Measurements from ENCODE around the gene INAFM1.
A peak's percentile ranks its signal among the peaks of the same experiment; 100 is the strongest.
"Not testable (repeated sequence)": the region's sequence is repeated elsewhere in the genome, so short reads cannot be mapped to it uniquely, and the experiment has no call there.

The INAFM1 gene

DNA sequence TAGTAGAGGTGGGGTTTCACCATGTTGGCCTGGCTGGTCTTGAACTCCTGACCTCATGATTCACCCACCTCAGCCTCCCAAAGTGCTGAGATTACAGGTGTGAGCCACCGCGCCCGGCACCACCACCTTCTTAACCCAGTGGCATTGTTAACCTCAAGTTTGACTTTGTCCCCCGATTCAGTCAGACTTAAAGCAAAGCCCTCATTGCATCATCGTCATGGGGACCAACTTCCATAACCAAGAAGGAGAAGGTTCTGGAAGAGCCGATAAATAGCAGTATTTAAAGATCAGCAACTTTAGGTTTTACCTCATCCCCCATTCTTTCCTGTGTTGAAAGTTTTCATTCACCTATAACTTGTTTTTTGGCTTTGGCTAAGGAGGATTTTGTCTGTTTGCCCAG, 6.7 kb upstream of the INAFM1 start:
- DNase-seq = no peak

GRCh38 chr19:47269596-47269995, 5.1 kb upstream of the INAFM1 start:
- no peak for DNase-seq

DNA sequence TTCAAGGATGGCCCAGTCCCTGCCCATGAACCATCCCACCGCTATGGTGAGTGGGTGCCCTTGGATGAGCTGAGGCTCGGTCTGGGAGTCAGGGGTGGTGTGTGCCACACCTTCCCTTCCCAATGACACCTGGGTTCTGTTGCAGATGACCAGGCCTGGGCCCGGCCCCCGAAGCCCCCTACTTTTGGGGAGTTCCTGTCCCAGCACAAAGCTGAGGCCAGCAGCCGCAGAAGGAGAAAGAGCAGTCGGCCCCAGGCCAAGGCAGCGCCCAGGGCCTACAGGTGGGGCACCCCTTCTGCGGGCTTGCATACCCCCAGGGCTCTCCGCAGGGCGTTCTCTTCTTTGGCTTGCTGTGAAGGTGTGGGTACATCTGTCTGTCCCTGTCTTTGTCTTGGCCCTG, 4.3 kb upstream of the INAFM1 start:
- DNase-seq = no peak

- DNase-seq = no peak
These were observed 2.7 kb upstream of the INAFM1 start for GRCh38 chr19:47271949-47272348.

DNA sequence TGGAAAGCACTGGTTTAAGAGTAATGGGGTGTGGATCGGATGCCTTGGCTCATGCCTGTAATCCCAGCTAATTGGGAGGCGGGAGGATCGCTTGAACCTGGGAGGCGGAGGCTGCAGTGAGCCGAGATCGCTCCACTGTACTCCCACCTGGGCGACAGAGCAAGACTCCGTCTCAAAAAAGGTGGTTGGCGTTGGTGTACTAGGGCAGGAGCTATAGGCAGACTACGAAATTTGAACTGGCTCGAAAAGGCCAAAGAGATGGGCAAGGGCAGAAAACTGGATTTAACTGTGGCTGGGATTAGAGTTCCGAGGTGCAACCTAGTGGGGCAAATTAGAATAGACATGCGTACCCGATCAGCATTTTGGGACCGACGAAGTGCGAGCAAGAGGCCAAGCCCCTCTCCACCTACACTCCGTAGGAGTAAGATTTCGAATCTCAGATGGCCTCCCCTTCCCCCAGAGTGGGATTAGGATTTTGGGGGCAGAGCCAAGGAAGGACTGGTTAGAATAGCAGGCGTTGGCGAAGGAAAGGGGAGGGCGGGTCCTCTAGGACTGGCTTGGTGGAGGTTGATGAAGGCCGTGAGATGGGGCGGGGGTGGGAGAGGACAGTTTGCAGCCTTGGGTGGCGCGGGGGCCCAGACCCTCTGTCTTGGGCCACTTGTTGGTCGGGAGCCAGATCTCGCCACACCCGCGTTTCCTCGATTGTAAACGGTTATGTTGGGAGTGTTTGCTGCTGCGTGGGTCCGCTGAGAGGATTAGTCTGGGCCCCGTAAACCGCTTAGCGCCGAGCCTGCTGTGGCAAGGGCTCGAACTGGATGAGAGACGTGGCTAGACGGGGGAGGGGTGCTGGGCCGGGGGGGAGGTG, 2.0 kb upstream of the INAFM1 start:
- DNase-seq = peak in 1 of 4 experiments; percentile 27

GRCh38 chr19:47273313-47274070, 1.2 kb upstream of the INAFM1 start:
- peak; percentile 95 to 97 (median 96) for DNase-seq

GRCh38 chr19:47274891-47275761, 441 bp downstream of the INAFM1 start:
- DNase-seq = peak in 2 of 4 experiments; percentile 23 to 58

- no peak for DNase-seq
These were observed 1.2 kb downstream of the INAFM1 start for GRCh38 chr19:47275791-47276461.

DNA sequence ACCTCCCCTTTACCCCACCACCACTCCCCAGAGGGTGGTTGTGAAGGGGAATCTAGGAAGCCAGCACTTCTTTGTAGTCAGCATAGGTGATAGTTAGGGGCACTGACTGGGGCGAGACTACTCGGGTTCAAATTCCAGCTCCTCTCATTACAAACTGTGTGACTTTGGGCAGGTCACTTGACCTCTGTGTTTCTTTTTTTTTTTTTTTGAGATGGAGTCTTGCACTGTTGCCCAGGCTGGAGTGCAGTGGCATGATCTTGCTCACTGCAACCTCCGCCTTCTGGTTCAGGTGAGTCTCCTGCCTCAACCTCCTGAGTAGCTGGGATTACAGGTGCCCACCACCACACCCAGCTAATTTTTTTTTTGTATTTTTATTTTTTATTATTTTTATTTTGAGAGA, 1.8 kb downstream of the INAFM1 start:
- DNase-seq = not testable (repeated sequence)

DNA sequence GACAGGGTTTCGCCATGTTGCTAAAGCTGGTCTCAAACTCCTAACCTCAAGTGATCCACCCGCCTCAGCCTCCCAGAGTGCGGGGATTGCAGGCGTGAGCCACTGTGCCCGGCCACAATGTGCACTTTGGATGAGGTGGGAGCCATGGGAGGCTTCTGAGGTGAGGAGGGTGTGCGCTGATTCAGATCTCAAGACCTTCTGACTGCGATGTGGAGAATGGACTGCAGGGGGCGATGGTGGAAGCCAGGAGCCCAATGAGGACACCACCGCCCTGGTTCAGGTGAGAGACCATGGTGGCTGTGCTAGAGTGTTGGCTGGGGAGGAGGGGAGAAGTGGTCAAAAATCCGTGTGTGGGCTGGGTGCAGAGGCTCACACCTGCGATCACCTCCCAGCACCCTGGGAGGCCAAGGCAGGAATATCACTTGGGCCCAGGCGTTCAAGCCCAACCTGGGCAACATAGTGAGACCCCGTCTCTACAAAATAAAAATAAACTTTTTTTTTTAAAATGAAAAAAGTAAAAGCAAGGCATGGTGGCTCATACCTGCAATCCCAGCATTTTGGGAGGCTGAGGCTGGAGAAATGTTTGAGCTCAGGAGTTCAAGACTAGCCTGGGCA, 5.6 kb downstream of the INAFM1 start:
- peak; percentile 41 to 66 (median 50) for DNase-seq

GRCh38 chr19:47283405-47284059, 8.8 kb downstream of the INAFM1 start:
- no peak for DNase-seq

- peak; percentile 77 to 85 (median 80) for DNase-seq
These were observed 9.7 kb downstream of the INAFM1 start for GRCh38 chr19:47284324-47284899.

DNA sequence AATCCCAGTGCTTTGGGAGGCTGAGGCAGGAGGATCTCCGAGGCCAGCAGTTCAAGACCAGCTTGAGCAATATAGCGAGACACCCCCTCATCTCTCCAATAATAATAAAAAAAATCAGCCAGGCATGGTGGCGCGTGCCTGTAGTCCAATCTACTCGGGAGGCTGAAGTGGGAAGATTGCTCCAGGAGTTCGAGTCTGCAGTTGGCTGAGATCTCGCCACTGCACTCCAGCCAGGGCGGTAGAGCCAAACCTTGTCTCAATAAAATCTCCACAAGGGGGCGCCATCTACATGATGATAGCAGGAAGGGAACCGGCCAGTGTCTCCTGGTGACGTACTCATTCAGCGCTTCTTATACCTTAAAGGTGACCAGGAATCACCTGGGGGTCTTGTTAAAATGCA, 21.4 kb downstream of the INAFM1 start:
- DNase-seq = peak; percentile 89 to 96 (median 92)

DNA sequence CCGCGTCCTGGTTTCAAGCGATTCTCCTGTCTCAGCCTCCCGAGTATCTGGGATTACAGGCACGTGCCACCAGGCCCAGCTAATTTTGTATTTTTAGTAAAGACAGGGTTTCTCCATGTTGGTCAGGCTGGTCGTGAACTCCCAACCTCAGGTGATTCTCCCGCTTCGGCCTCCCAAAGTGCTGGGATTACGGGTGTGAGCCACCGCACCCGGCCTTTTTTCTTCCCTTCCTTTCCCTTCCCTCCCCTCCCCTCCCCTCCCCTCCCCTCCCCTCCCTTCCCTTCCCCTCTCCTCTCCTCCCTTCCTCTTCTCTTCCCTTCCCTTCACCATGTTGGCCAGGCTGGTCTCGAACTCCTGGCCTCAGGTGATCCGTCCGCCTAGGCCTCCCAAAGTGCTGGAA, 26.2 kb downstream of the INAFM1 start:
- DNase-seq = not testable (repeated sequence)

DNA sequence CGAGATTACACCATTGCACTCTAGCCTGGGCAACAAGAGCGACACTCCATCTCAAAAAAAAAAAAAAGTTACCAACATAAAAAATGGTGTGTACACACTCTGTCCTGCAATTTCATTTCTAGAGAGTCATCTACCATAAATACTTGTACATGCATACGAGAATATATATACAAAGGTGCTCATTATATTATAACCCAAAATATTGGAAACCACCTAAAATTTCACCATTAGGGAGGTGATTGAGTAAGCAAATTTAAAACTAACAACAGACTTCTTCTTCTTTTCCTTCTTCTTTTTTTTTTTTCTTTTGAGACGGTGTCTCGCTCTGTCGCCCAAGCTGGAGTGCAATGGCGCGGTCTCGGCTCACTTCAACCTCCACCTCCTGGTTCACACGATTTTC, 27.6 kb downstream of the INAFM1 start:
- DNase-seq = peak in 2 of 4 experiments; percentile 53

- DNase-seq = no peak
These were observed 29.3 kb downstream of the INAFM1 start for GRCh38 chr19:47303966-47304365.

GRCh38 chr19:47305309-47305751, 30.6 kb downstream of the INAFM1 start:
- peak; percentile 83 to 89 (median 87) for DNase-seq

- no peak for DNase-seq
These were observed 31.6 kb downstream of the INAFM1 start for GRCh38 chr19:47306303-47306702.

- DNase-seq = no peak
These were observed 34.4 kb downstream of the INAFM1 start for GRCh38 chr19:47309038-47309437.

- DNase-seq = peak; percentile 89 to 93 (median 92)
These were observed 34.9 kb downstream of the INAFM1 start, which contains the start of gene C5AR1 for GRCh38 chr19:47309608-47310007. Gene C5AR1, plus strand, starts transcription at chr19:47309861. Its CDS starts 35 bp downstream, at chr19:47309896.
